Loucy (cell line): ENCODE measurements around the gene GID8.

Experiments used
- CTCF ChIP-seq: fragments of 200-600 bp; sonication (generic); conservative IDR thresholded peaks from 2 replicates; pipeline ENCODE4 v1.5.1; 2014; ENCODE audit warnings: mild to moderate bottlenecking, antibody characterized with exemption, low read length
- EZH2phosphoT487 ChIP-seq: fragments of 200-600 bp; IDR thresholded peaks from 2 replicates; pipeline ENCODE4 v1.6.1; 2018; ENCODE audit warnings: antibody characterized with exemption, mild to moderate bottlenecking, moderate library complexity, borderline replicate concordance

GRCh38 chr20:62985444-62985778, 47.5 kb downstream of the GID8 start:
- TF ChIP-seq CTCF: no peak
- TF ChIP-seq EZH2phosphoT487: no peak
